Stimulated activated CD8-positive, alpha-beta memory T cell treated with anti-CD3 and anti-CD28 coated beads, Interleukin-2, amount 100 ng/mL, for 1 hour (primary cell): Measurements from ENCODE around the gene BLOC1S1.
A peak's percentile ranks its signal among the peaks of the same experiment; 100 is the strongest.

ENCODE experiments used
- DNase-seq, 2 donors: peaks; one replicate each; pipeline ENCODE4 v3.0.0-alpha.2; 2020; ENCODE audit warnings: low read depth in 2 of 2

BLOC1S1 gene

DNA sequence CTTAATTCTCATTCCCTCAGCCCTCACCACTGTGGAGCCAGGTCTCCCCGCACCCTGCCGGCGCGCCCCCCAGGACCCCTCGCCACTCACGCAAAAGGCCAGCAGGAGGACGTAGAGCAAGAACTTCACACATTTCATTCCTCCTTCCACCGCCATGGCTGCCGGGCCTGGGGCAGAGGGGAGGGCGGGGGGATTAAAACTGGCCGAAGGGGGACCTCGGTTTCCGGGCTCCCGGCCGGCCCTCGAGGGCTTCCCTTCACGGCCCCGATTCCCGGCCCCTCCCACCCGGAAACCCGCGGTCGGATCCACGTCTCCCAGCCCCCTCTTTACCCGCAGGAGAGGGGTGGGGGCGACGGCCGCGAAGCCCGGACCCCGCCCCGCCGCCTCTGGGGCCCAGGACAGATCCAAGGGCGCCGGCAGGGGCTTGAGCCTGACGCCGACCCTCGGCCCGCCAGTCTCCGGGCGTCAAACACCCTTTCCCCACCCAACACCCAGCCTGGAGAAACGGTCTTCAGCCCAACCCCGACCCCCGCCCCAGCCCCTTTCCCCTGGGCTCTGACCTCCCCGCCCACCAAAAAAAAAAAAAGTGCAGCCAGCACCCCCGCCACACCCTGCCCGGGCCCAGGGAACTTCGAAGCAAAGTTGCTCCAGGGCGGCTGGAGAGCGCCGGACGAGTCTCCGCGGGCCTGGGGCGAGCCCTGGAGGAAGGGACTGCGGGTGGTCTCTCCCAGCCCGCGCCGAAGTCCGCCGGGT lies 12.5 kb downstream of the BLOC1S1 start:
- no peak for DNase-seq

- DNase-seq = peak in 1 of 2 donors; percentile 39
Observed at GRCh38 chr12:55728939-55729818, 13.3 kb downstream of the BLOC1S1 start, which contains the start of gene CD63. Gene CD63, minus strand, starts transcription at chr12:55729009. Its CDS starts 668 bp downstream, at chr12:55728341.

DNA sequence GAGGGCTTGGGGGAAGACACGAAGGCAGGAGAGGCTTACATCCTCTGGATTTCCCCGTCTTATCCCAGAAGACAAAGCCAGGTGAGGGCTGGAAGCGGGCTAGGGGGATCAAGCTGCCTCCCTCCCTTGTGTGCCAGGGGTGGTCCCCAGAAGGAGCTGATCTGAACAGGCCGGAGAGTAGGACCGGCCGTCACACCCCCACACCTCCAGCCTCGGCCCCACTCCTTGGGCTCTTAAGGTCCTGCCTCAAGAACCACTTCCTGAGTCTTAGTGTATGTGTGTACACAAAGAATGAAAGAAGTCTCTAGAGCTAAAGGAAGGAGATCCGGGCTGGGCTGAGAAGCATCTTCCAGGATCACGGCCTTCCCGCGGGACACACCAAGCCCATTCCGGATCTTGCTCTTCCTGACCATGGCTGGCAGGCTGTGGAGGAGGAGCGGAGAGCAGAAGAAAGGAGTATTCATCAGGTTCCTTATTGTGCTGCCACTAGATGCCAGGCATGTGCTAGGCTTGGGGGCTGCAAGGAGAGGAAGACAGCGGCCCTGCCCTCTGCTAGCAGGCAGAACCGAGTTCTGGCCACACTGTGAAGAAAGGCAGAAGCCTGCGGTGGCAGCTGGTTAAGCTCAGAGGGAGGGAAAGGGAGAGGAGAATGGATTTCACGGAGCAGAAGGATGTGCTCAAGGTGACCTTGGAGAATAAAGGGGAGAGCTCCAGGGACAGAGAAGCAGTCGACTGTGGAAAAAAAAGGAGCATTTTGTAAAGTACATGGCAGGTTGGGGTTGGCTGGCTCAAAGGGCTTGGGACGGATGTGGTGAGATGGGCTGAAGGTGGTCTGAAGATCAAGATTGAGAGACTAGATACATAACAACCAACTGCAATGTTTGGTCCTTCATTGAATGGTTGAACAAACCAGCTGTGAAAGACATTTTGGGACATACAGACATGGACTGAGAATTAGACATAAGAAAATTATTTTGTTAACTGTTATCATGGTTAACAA lies 14.3 kb downstream of the BLOC1S1 start:
- DNase-seq = no peak

GRCh38 chr12:55732288-55732687 lies 16.4 kb downstream of the BLOC1S1 start:
- DNase-seq = no peak

DNA sequence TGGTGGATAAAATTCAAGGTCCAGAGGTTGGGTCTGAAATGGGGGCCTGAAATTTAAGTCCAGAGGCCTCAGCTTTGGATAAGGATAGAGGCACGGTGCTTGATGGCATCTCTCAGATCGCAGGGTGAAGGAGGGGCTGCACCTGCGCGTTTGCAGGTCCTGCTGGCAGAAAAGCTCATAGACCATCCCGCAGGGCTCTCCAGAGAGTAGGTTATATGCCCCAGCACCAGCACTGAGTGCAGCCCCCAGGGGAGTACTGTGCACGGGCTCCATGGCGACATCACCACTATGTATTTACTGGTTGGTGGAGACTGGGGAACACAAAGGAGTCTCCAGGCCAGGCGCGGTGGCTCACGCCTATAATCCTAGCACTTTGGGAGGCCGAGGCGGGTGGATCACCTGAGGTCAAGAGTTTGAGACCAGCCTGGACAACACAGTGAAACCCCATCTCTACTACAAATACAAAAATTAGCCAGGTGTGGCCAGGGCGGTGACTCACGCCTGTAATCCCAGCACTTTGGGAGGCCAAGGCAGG lies 17.2 kb downstream of the BLOC1S1 start:
- DNase-seq = no peak

DNA sequence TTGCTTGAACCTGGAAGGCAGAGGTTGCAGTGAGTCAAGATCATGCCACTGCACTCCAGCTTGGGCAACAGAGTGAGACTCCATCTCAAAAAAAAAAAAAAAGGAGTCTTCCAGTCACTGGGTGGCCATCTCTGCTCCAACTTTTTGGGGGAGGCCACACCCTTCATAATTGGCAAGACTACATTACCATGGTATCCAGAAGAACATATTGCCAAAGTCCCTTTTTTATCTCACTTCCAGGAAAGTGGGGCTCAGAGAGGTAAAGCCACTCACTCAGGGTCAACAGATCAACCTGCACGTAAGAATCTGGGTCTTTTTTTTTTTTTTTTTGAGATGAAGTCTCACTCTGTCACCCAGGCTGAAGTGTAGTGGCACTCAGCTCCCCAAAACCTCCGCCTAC lies 18.0 kb downstream of the BLOC1S1 start:
- no peak for DNase-seq

DNA sequence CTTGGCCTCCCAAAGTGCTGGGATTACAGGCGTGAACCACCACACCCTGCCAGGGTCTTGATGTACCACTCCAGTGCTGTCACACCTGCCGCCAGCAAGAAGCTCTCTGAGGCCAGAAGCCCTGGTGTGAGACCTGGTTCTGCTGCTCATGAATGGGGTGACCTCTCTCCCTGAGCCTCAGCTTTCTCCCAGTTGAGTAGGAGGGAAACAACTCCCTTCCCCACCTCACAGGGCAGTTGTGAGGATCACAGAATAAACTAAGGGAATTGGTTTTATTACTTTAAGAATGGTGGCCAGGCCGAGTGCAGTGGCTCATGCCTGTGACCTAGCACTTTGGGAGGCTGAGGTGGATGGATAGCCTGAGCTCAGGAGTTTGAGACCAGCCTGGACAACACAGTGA lies 18.7 kb downstream of the BLOC1S1 start:
- no peak for DNase-seq

DNA sequence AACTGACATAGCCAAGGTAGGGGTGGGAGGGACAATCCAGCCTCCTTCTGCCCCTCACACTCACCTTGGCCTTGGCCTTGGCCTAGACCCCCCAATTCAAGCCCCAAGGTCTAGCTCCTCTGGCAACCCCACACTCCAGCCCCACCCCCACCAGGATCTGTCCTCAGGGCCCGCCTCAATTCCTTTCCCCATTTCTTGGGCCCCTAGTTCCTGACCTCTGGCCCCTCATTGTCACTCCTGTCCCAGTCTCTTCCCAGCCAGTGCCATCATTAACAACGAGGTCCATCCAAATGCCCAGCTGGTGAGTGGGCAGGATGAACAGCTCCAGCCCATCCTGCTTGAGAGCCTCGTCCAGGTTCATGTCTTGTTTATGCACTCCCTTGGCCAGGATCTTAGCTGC lies 20.2 kb downstream of the BLOC1S1 start:
- DNase-seq = no peak

GRCh38 chr12:55736780-55737580 lies 21.1 kb downstream of the BLOC1S1 start:
- DNase-seq = no peak

GRCh38 chr12:55737581-55738122 lies 21.8 kb downstream of the BLOC1S1 start:
- no peak for DNase-seq

DNA sequence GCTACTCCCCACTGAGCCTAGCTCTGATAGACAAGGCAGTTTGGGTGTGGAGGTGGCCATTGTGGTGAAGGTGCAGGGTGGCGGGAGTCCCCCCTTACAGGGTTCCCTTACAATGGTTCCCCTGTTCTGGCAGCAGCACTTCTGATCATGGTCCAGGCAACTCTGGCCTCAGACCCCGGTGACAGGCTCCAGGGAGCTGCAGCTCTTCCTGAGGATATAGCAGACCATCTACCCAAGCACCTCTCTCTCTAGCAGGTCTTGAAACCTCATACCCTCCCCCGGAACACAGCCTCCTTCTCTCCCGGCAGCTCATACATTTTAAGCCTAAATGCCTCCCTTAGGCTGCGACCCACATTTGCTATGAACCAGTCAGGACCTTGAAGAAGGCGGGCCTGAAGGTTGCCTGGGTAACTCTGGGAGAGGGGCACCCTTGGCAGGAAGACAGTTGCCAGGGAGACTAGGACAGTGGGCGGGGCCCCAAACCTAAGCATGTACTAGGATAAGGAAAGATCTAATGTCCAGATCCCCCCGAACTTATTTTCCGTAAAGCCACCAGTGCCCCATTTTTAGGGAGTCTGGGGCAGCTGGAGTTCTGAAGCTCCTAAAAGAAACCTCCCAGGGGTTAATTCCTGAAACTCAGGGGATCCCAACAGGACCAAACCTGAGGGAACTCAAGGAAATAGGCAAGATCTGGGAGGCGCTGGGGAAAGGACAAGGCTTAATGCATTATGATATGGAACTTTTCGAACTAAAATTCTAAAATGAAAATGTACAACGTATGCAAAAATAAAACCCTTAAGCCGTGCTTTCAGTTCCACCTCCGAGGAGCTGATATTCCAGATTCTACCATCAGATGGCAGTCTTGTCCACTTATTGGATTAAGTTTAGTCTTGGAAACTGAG lies 22.5 kb downstream of the BLOC1S1 start:
- DNase-seq = peak in 1 of 2 donors; percentile 56

GRCh38 chr12:55739025-55739378 lies 23.2 kb downstream of the BLOC1S1 start:
- no peak for DNase-seq

DNA sequence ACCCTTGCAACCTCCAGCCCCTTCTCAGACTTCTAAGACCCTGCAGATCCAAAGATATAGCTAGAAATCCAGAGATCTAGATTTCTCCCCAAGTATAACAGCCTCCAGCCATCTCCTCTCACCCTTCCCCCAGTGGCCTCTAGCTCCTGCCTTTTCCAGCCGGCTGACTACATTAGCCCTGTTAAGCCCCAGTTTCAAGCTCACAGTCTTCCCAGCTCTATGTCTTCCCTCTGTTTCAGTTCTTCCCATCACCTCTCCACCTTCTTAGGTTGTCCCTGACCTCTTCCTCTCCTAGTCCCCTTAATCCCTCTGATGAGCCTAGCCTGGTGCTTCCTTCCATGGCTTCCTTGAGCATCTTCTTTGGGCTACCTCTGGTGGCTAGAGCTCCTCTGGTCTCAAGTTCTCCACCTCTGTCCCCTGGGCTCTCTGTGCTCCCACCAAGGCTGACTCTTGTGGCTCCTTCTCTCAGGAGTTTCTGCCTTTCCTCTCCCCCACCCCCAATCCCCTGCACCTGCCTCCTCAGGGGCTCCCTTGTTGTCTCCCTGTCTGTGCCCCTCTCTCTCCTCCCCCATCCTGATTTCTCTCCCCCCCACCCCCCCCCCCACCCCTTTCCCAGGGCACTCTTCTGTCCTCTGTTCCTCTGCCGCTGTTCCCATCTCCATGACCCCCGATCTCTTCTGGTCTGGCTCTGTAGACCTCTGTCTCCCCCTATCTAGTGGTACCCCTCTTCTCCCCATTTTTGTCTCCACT lies 26.3 kb downstream of the BLOC1S1 start:
- DNase-seq = no peak

DNA sequence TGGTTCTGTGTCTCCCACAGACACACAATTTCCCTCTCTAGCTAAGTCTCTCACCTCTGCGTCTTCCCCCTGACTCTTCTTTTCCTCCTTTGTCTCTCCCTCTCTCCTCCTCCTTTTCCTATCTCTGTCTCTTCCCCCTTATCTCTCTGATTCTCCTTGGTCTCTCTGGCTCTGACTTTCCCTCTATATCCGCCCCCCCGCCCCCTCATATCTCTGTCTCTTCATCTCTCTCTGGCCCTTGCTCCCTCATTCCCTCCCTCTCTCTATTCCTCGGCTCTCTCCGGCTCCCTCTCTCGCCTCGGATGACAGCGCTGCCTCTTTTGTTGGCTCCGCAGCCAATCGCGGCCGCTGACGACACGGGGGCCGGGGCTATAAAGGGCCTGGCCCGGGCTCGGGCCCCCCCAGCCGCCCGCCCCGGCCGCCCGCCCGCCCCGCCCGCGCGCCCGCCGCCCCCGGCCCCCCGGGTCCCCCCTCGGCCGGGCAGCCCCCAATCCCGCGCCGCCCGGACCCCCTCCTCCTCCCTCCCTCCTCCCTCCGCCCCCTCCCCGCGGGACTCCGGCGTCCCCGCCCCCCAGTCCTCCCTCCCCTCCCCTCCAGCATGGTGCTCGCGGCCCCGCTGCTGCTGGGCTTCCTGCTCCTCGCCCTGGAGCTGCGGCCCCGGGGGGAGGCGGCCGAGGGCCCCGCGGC lies 27.0 kb downstream of the BLOC1S1 start, which contains the start of gene GDF11:
GDF11 (plus strand) TSS at position 404 of the 687 bp plus-strand sequence; CDS start at position 599, 195 bp downstream.
- peak in 1 of 2 donors; percentile 58 for DNase-seq

- DNase-seq = no peak
Observed at GRCh38 chr12:55743406-55744339, 27.8 kb downstream of the BLOC1S1 start.

- DNase-seq = no peak
Observed at GRCh38 chr12:55744340-55745030, 28.6 kb downstream of the BLOC1S1 start.
